Measurements from ENCODE around the gene SNAPC3.

SNAPC3 gene

GRCh38 chr9:15401266-15401665, 21.4 kb upstream of the SNAPC3 start:
- DNase-seq (ENCODE audit: low spot score), result no peak
- ChIA-PET POLR2A (ENCODE audit: low non-redundant PET) (no interaction called here), CTCF (no interaction called here)
- no peak overlapping the region for H3K27ac ChIP-seq
- TF ChIP-seq, protein P1, sequence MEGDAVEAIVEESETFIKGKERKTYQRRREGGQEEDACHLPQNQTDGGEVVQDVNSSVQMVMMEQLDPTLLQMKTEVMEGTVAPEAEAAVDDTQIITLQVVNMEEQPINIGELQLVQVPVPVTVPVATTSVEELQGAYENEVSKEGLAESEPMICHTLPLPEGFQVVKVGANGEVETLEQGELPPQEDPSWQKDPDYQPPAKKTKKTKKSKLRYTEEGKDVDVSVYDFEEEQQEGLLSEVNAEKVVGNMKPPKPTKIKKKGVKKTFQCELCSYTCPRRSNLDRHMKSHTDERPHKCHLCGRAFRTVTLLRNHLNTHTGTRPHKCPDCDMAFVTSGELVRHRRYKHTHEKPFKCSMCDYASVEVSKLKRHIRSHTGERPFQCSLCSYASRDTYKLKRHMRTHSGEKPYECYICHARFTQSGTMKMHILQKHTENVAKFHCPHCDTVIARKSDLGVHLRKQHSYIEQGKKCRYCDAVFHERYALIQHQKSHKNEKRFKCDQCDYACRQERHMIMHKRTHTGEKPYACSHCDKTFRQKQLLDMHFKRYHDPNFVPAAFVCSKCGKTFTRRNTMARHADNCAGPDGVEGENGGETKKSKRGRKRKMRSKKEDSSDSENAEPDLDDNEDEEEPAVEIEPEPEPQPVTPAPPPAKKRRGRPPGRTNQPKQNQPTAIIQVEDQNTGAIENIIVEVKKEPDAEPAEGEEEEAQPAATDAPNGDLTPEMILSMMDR (conservative IDR thresholded peaks at IDR 0.05; ENCODE audit: low read depth), result no peak

- H3K27ac ChIP-seq, result no peak overlapping the region
- ChIA-PET CTCF (no interaction called here), POLR2A (ENCODE audit: low non-redundant PET) (no interaction called here)
- no peak for DNase-seq (ENCODE audit: low spot score)
- TF ChIP-seq, protein P1 (conservative IDR thresholded peaks at IDR 0.05; ENCODE audit: low read depth), result peak; percentile 23; the same call in 1 of the 2 replicates
These were observed 19.5 kb upstream of the SNAPC3 start for GRCh38 chr9:15403155-15403554.

GRCh38 chr9:15404171-15404570, 18.5 kb upstream of the SNAPC3 start:
- no peak for DNase-seq (ENCODE audit: low spot score)
- CTCF ChIA-PET, result interaction anchor here (0.6 kb wide), 1 partner anchor 36 kb away, joined by 3 read pairs; no protein-coding TSS in a partner anchor

DNA sequence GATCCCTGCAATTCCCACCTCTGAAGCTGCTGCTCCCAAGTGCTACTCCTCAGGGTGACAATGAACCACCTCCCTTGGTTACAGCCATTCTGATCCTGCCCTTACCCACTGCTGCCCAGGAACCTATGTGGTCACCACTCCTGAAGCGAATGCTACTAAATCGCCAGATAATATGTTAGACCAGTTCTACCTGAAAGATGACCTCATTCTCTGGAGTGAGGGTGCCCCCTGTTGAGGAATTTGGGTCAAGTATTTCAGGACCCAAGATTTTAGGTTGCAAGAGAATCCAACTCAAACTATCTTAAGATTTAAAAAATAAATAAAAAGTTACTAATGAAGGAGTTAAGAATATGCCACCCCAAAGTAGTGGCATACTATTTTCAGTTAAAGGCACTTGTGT, 5.8 kb upstream of the SNAPC3 start:
- TF ChIP-seq, protein P1 (conservative IDR thresholded peaks at IDR 0.05; ENCODE audit: low read depth), result peak; percentile 27; the same call in 1 of the 2 replicates
- POLR2A ChIA-PET (ENCODE audit: low non-redundant PET), result no interaction called here
- peak; percentile 26 for DNase-seq (ENCODE audit: low spot score)
- CTCF ChIA-PET, result interaction anchor here (0.7 kb wide), 1 partner anchor 107 kb away, joined by 3 read pairs; no protein-coding TSS in a partner anchor
- H3K27ac ChIP-seq, result no peak overlapping the region

More at GRCh38 chr9:15404171-15404570, 18.5 kb upstream of the SNAPC3 start:
- no peak overlapping the region for H3K27ac ChIP-seq
- TF ChIP-seq, protein P1 (conservative IDR thresholded peaks at IDR 0.05; ENCODE audit: low read depth), result no peak
- POLR2A ChIA-PET (ENCODE audit: low non-redundant PET), result no interaction called here

DNA sequence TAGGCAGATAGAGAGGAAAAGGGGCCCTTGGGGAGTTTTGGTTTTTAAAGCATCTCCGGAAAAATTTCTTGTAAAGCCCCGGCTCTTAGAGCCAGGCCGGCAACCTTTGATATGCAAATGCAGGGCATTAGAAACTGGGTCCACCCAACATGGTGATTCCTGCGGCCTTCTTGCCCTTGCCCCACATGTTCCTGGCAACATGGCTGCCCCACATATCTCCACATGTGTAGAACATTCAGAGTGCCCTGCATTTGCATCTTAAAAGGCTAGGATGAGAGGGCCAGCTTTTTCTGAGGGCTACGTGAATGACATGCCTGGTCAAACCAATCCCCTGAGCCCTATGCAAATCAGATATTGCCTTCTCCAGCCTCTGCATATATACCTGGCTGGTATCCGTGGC, 5.0 kb upstream of the SNAPC3 start:
- ChIA-PET CTCF (no interaction called here), POLR2A (ENCODE audit: low non-redundant PET) (no interaction called here)
- no peak overlapping the region for H3K27ac ChIP-seq
- DNase-seq (ENCODE audit: low spot score), result no peak
- TF ChIP-seq, protein P1 (conservative IDR thresholded peaks at IDR 0.05; ENCODE audit: low read depth), result no peak

GRCh38 chr9:15420796-15421195, 1.9 kb upstream of the SNAPC3 start:
- TF ChIP-seq, protein P1 (conservative IDR thresholded peaks at IDR 0.05; ENCODE audit: low read depth), result no peak
- no peak overlapping the region for H3K27ac ChIP-seq
- POLR2A ChIA-PET (ENCODE audit: low non-redundant PET), result no interaction called here
- DNase-seq (ENCODE audit: low spot score), result no peak
- CTCF ChIA-PET, result no interaction called here

- no peak for DNase-seq (ENCODE audit: low spot score)
- POLR2A ChIA-PET (ENCODE audit: low non-redundant PET), result no interaction called here
- CTCF ChIA-PET, result no interaction called here
- TF ChIP-seq, protein P1 (conservative IDR thresholded peaks at IDR 0.05; ENCODE audit: low read depth), result no peak
- no peak overlapping the region for H3K27ac ChIP-seq
These were observed 1.1 kb upstream of the SNAPC3 start for GRCh38 chr9:15421532-15421931.

All from RWPE1 (cell line).